Measurements from ENCODE around the gene STAMBPL1. TPM values are rescaled to one million over a fixed set of nuclear protein-coding genes. Genes with fewer than 3 reads are reported as not detected.

Gene STAMBPL1
- total and polyA plus RNA-seq, 2 experiments from 2014 or later, result 7.9 to 36.0 TPM

GRCh38 chr10:88936656-88937055 lies 56.6 kb downstream of the STAMBPL1 start:
- Histone ChIP-seq H3K4me1 (ENCODE audit: low read depth) (no peaks in the 10 kb centered on the region), H3K36me3 (peaks cover 21% of the 10 kb centered on the region), H3K9me3 (ENCODE audit: low read depth) (no peaks in the 10 kb centered on the region), H3K4me3 (no peak overlapping the region), H3K27ac (no peak overlapping the region), H3K27me3 (no peaks in the 10 kb centered on the region)
- no peak for DNase-seq (ENCODE audit: low read depth in 1 of 2, low spot score in 1 of 2)
- no peak for TF ChIP-seq CTCF (IDR thresholded peaks at IDR 0.05; ENCODE audit: low read depth, low read length)

- no peak for DNase-seq (ENCODE audit: low read depth in 1 of 2, low spot score in 1 of 2)
- Histone ChIP-seq H3K27ac (no peak overlapping the region), H3K4me1 (ENCODE audit: low read depth) (no peaks in the 10 kb centered on the region), H3K36me3 (peaks cover 21% of the 10 kb centered on the region), H3K27me3 (no peaks in the 10 kb centered on the region), H3K4me3 (no peak overlapping the region), H3K9me3 (ENCODE audit: low read depth) (no peaks in the 10 kb centered on the region)
- TF ChIP-seq CTCF (IDR thresholded peaks at IDR 0.05; ENCODE audit: low read depth, low read length), result no peak
Measured at GRCh38 chr10:88938039-88938438, 58.0 kb downstream of the STAMBPL1 start.

GRCh38 chr10:88938938-88939337 lies 58.9 kb downstream of the STAMBPL1 start:
- Histone ChIP-seq H3K27me3 (no peaks in the 10 kb centered on the region), H3K4me3 (no peak overlapping the region), H3K36me3 (peaks cover 26% of the 10 kb centered on the region), H3K27ac (no peak overlapping the region), H3K4me1 (ENCODE audit: low read depth) (no peaks in the 10 kb centered on the region), H3K9me3 (ENCODE audit: low read depth) (no peaks in the 10 kb centered on the region)
- TF ChIP-seq CTCF (IDR thresholded peaks at IDR 0.05; ENCODE audit: low read depth, low read length), result no peak
- DNase-seq (ENCODE audit: low read depth in 1 of 2, low spot score in 1 of 2), result no peak

- H3K27me3 ChIP-seq, result no peaks in the 10 kb centered on the region
- no peak overlapping the region for H3K4me3 ChIP-seq
- no peak for DNase-seq (ENCODE audit: low read depth in 1 of 2, low spot score in 1 of 2)
- TF ChIP-seq CTCF (IDR thresholded peaks at IDR 0.05; ENCODE audit: low read depth, low read length), result no peak
- H3K27ac ChIP-seq, result no peak overlapping the region
- no peaks in the 10 kb centered on the region for H3K9me3 ChIP-seq (ENCODE audit: low read depth)
- no peaks in the 10 kb centered on the region for H3K4me1 ChIP-seq (ENCODE audit: low read depth)
- peaks cover 34% of the 10 kb centered on the region for H3K36me3 ChIP-seq
Measured at GRCh38 chr10:88941026-88941425, 61.0 kb downstream of the STAMBPL1 start.

- H3K4me3 ChIP-seq, result no peak overlapping the region
- H3K27me3 ChIP-seq, result no peaks in the 10 kb centered on the region
- peaks cover 1% of the 10 kb centered on the region for H3K4me1 ChIP-seq (ENCODE audit: low read depth)
- no peaks in the 10 kb centered on the region for H3K9me3 ChIP-seq (ENCODE audit: low read depth)
- peaks cover 26% of the 10 kb centered on the region for H3K36me3 ChIP-seq
- DNase-seq (ENCODE audit: low read depth in 1 of 2, low spot score in 1 of 2), result no peak
- H3K27ac ChIP-seq, result no peak overlapping the region
- TF ChIP-seq CTCF (IDR thresholded peaks at IDR 0.05; ENCODE audit: low read depth, low read length), result no peak
Measured at GRCh38 chr10:88943778-88944177, 63.7 kb downstream of the STAMBPL1 start.

- Histone ChIP-seq H3K9me3 (ENCODE audit: low read depth) (no peaks in the 10 kb centered on the region), H3K36me3 (peaks cover 22% of the 10 kb centered on the region), H3K4me3 (no peak overlapping the region), H3K27ac (no peak overlapping the region), H3K4me1 (ENCODE audit: low read depth) (peaks cover 12% of the 10 kb centered on the region), H3K27me3 (no peaks in the 10 kb centered on the region)
- DNase-seq (ENCODE audit: low read depth in 1 of 2, low spot score in 1 of 2), result no peak
- no peak for TF ChIP-seq CTCF (IDR thresholded peaks at IDR 0.05; ENCODE audit: low read depth, low read length)
Measured at GRCh38 chr10:88944813-88945212, 64.8 kb downstream of the STAMBPL1 start.
